Left ventricle myocardium inferior (tissue), 1 donor: ENCODE results near the gene UBR4. TPM values are rescaled to one million over a fixed set of nuclear protein-coding genes. Genes with fewer than 3 reads are reported as not detected.
A peak's percentile ranks its signal among the peaks of the same experiment; 100 is the strongest.
"Not testable (repeated sequence)": the region's sequence is repeated elsewhere in the genome, so short reads cannot be mapped to it uniquely, and the experiment has no call there.

Experiments
- DNase-seq: peaks from one replicate; pipeline ENCODE4 v3.0.0-alpha.2; 2020
- H3K27ac ChIP-seq: fragments of 200-600 bp; replicated peaks from 2 replicates; pipeline ENCODE4 v1.8.0; 2021
- H3K27me3 ChIP-seq: fragments of 200-600 bp; 2 replicates; pipeline ENCODE4 v1.8.0; 2021; ENCODE audit warnings: low read depth
- H3K36me3 ChIP-seq: fragments of 200-600 bp; 2 replicates; pipeline ENCODE4 v1.8.0; 2021
- H3K4me1 ChIP-seq: fragments of 200-600 bp; 2 replicates; pipeline ENCODE4 v1.8.0; 2021
- H3K4me3 ChIP-seq: fragments of 200-600 bp; 2 replicates; pipeline ENCODE4 v1.8.0; 2021; ENCODE audit warnings: mild to moderate bottlenecking, moderate library complexity
- H3K9me3 ChIP-seq: fragments of 200-600 bp; replicated peaks from 2 replicates; pipeline ENCODE4 v1.8.0; 2021
- intact Hi-C: fragments of 100-400 bp; cut with micrococcal nuclease; formaldehyde crosslinking; loops from one replicate; pipeline ENCODE4 v1.11.0; 2022
- total RNA-seq: library from RNA; stranded (reverse); fragmentation: NEBNext Ultra II Directional; extraction: Animal tissue kit (Norgen Biotek cat#: 25700); gene quantifications from one replicate; pipeline ENCODE4 v1.2.1, GENCODE V29; 2021
- TF ChIP-seq, protein P1 (sequence below): fragments of 200-600 bp; IDR thresholded peaks from 2 replicates; pipeline ENCODE4 v1.8.0; 2021; ENCODE audit warnings: antibody characterized with exemption, mild to moderate bottlenecking, borderline replicate concordance
- donor health status: DM: no; HTN: yes; CAD: no; lungs with severe emphysema.

The UBR4 gene
- total RNA-seq, 1 donor from 2014 or later, result 54.3 TPM

DNA sequence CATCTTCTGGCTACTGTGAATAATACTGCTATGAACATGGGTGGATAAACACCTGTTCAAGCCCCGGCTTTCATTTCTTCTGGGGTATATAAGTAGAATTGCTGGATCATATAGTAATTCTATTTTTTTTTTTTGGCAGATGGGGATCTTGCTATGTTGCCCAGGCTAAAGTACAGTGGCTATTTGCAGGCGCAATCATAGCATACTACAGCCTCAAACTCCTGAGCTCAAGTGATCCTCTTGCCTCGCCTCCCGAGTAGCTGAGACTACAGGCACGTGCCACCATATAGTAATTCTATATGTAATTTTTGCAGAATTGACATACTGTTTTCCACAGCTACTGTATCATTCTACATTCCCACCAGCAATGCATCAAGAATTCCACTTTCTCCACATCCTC lies 27.8 kb downstream of the UBR4 start:
- no peak for DNase-seq
- Histone ChIP-seq H3K4me3 (no peak overlapping the region), H3K36me3 (peaks cover 98% of the 10 kb centered on the region), H3K4me1 (peaks cover 17% of the 10 kb centered on the region), H3K27ac (no peak overlapping the region), H3K27me3 (no peaks in the 10 kb centered on the region), H3K9me3 (no peaks in the 10 kb centered on the region)
- TF ChIP-seq, protein P1, sequence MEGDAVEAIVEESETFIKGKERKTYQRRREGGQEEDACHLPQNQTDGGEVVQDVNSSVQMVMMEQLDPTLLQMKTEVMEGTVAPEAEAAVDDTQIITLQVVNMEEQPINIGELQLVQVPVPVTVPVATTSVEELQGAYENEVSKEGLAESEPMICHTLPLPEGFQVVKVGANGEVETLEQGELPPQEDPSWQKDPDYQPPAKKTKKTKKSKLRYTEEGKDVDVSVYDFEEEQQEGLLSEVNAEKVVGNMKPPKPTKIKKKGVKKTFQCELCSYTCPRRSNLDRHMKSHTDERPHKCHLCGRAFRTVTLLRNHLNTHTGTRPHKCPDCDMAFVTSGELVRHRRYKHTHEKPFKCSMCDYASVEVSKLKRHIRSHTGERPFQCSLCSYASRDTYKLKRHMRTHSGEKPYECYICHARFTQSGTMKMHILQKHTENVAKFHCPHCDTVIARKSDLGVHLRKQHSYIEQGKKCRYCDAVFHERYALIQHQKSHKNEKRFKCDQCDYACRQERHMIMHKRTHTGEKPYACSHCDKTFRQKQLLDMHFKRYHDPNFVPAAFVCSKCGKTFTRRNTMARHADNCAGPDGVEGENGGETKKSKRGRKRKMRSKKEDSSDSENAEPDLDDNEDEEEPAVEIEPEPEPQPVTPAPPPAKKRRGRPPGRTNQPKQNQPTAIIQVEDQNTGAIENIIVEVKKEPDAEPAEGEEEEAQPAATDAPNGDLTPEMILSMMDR, result no peak
- intact Hi-C loops, result no loop called here

DNA sequence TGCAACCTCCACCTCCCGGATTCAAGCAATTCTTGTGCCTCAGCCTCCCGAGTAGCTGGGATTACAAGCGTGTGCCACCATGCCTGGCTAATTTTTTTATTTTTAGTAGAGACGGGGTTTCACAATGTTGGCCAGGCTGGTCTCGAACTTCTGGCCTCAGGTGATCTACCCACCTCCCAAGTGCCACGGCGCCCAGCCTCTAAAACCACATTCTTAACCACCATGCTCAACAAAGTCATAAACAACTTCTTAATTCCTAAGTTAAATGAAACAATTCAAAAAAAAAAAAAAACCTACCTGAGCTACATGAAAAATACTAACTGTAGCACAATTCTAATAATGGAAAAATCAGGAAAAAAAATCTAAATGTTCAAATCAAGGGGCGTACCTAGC lies 29.8 kb downstream of the UBR4 start:
- H3K4me3 ChIP-seq, H3K27ac ChIP-seq, DNase-seq, H3K27me3 ChIP-seq, H3K9me3 ChIP-seq, intact Hi-C loops: not testable (repeated sequence)
- H3K36me3 ChIP-seq, result peaks cover 98% of the 10 kb centered on the region
- peaks cover 17% of the 10 kb centered on the region for H3K4me1 ChIP-seq

DNA sequence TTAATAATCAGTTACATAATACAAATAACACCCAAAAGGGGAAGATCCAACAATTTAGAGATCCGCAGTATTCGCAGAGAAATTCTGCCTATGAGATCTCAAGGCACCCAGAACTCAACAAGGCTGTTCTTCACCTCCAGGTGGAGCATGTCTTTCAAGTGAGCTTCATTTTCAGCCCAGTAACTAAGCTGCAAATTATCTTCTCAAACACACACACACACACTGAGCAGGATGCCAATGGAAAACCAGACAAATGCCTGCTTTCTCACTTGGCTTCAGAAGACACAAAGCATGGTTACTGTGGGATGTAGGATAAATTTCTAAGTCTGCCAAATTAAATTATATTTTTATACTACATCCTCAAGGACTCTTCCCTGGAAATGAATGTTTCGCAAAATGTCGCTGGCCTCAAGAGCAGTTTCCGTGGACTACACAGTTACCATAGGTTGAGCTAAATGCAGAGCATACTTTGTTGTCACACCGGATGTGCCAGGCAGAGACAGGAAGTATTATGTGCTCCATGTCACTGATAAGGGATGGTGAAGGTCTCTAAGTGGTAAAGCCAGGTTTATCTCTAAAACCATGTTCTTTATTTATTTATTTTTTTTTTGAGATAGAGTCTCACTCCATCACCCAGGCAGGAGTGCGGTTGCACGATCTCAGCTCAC lies 30.3 kb downstream of the UBR4 start:
- no peak overlapping the region for H3K4me3 ChIP-seq
- TF ChIP-seq, protein P1, result peak; percentile 56
- H3K27ac ChIP-seq, result peak overlapping the region; percentile 40
- H3K4me1 ChIP-seq, result peaks cover 17% of the 10 kb centered on the region
- no peaks in the 10 kb centered on the region for H3K27me3 ChIP-seq
- DNase-seq, result no peak
- intact Hi-C loops, result loop anchor here (10.0 kb wide), 1 partner anchor 55 kb away; no protein-coding TSS in a partner anchor
- H3K9me3 ChIP-seq, result no peaks in the 10 kb centered on the region
- H3K36me3 ChIP-seq, result peaks cover 98% of the 10 kb centered on the region

DNA sequence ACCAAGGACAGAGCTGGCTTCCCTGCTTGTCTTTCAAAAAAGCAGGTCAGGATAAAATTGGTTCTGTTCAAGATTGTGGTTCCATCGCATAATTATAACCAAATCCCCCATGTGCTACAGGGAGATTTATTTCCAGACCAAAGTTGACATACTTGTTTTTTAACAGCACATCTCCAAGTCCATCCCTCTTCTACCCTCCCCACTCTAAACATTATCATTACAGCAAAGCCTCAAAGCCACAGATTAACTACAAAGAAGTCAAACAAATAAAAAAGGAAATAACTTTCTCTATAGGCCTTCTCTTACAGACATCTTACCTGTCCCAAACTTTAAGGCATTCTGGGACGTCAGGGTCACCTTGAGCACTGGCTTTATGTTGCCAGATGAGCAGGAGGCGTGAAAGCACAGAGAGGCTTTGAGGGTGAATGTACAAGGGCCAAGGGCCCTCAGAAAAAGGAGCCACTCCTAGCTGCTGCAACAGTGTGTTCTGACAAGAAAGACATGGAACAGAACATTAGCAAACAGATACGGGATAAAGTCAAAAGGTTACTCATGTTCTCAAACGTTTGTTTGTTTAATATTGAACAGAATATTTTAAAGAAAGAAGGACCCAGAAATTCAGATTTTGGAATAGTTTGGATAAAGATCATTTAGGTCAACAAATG lies 31.2 kb downstream of the UBR4 start:
- DNase-seq, result no peak
- Histone ChIP-seq H3K4me1 (peaks cover 17% of the 10 kb centered on the region), H3K27me3 (no peaks in the 10 kb centered on the region), H3K4me3 (no peak overlapping the region), H3K36me3 (peaks cover 98% of the 10 kb centered on the region), H3K27ac (peak overlapping the region; percentile 40), H3K9me3 (no peaks in the 10 kb centered on the region)
- intact Hi-C loops, result loop anchor here (10.0 kb wide), 1 partner anchor 54 kb away; no protein-coding TSS in a partner anchor
- TF ChIP-seq, protein P1, result no peak

DNA sequence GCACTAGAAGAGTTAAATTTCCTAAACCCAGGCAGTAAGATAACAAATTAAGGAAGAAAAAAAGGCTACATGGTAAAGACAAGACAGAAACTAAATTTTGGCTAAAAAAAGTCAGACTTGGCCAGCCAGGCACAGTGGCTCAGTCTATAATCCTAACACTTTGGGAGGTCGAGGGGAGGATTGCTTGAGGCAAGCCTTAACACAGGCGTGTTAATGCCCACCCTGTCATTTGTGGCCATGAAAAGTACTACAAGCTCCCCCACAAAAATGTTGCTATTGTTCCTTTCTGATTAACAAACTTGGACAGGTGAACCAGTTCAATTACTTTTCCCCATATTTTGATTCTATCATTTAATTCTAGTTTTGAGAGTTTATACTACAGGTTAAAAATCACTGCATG lies 32.3 kb downstream of the UBR4 start:
- Histone ChIP-seq H3K27me3 (no peaks in the 10 kb centered on the region), H3K4me3 (no peak overlapping the region), H3K9me3 (no peaks in the 10 kb centered on the region), H3K36me3 (peaks cover 98% of the 10 kb centered on the region), H3K4me1 (peaks cover 17% of the 10 kb centered on the region), H3K27ac (no peak overlapping the region)
- intact Hi-C loops, result loop anchor here (10.0 kb wide), 1 partner anchor 53 kb away; no protein-coding TSS in a partner anchor
- TF ChIP-seq, protein P1, result no peak
- DNase-seq, result no peak

DNA sequence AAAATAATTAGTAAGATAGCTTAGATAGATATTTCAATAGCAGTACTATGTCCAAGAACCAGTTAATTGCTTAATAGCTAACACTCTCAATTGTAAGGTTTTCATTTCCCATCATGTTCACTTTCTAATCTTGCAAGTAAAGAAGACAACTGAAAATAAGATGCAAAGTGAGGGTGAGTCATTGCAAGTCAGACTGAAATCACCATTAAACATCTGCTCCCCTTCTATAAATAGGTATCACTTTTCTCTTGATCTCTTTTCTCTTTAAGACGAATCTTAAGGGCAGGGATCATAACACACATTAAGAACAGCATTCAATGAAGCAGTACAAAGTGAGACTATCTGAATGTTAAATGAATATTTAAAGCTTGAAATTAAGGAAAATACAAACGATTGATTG lies 40.4 kb downstream of the UBR4 start:
- Histone ChIP-seq H3K9me3 (no peaks in the 10 kb centered on the region), H3K36me3 (peaks cover 99% of the 10 kb centered on the region), H3K27me3 (no peaks in the 10 kb centered on the region), H3K27ac (no peak overlapping the region), H3K4me1 (no peaks in the 10 kb centered on the region), H3K4me3 (no peak overlapping the region)
- intact Hi-C loops, result loop anchor here (10.0 kb wide), 1 partner anchor 45 kb away; no protein-coding TSS in a partner anchor
- TF ChIP-seq, protein P1, result no peak
- DNase-seq, result no peak
